ENCODE data around the gene ATF2. TPM values are rescaled to one million over a fixed set of nuclear protein-coding genes. Genes with fewer than 3 reads are reported as not detected.

Gene ATF2
- total and polyA plus RNA-seq, 2 of the 13 experiments (the other 11 are each of a cell fraction or from before 2014, with no cell fraction given) = 91.6 to 95.1 TPM

DNA sequence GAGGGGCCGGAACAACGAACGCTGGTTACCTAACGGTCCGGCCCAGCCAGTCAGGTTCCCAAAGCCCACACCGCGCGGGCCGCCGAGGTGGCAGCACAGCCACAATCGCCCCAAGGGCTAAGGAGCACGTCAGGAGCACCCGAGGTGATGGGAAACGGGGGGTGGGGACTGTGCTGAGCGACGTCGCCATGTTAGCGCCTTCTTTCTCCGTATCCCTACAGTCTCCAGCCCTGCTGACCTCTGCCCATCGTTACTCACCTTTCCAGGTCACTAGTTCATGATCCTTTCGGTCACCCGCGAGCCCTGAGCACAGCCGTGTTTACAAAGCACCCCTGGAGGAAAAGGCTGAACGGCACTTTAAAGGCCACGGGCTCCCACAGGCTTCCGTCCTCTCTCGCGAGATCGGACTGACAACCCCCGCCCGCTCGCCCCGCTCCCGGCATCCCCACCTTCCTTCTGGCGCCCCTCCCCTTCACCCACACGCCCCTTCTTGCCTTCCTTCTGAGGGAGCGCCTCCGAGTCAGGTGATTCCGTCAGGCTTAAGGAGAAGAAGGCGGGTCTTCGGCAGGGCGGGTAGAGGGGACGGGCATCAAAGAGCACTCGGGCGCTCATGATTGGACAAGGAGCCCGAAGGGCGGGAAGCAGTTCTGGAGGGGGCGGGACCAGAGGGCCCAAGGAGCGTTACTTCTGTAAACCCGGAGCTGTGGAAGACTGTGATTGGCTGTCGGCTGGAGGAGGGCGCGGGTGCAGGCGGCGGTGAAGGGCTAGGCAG lies at the start of gene ATF2 (continued):
- TF ChIP-seq ZNF460 (CRISPR knock-in tag; IDR thresholded peaks at IDR 0.05; ENCODE audit: borderline replicate concordance) = no peak
- peak; percentile 87 for TF ChIP-seq TFAP4 (IDR thresholded peaks at IDR 0.05; ENCODE audit: borderline replicate concordance, low read depth)
- TF ChIP-seq MLX (CRISPR knock-in tag; IDR thresholded peaks at IDR 0.05) = no peak; the same call in 1 of the 2 replicates
- TF ChIP-seq WIZ (CRISPR knock-in tag; IDR thresholded peaks at IDR 0.05) = no peak
- TF ChIP-seq HOXA9 (CRISPR knock-in tag; IDR thresholded peaks at IDR 0.05; ENCODE audit: borderline replicate concordance) = peak; percentile 18; the same call in 1 of the 2 replicates
- TF ChIP-seq CBX5 (CRISPR knock-in tag; IDR thresholded peaks at IDR 0.05; ENCODE audit: borderline replicate concordance) = 0 out of 2 replicates have a peak, but pooled peaks have one; percentile 89
- no peak for TF ChIP-seq SYNCRIP (IDR thresholded peaks at IDR 0.05; ENCODE audit: insufficient read depth, low read depth, low read length)
- peak; percentile 89 for TF ChIP-seq RFXAP (CRISPR knock-in tag; IDR thresholded peaks at IDR 0.05; ENCODE audit: borderline replicate concordance)
- peak; percentile 94 for TF ChIP-seq ARID2 (CRISPR knock-in tag; IDR thresholded peaks at IDR 0.05; ENCODE audit: borderline replicate concordance)
- TF ChIP-seq ZNF615 (CRISPR knock-in tag; IDR thresholded peaks at IDR 0.05; ENCODE audit: borderline replicate concordance) = no peak
- TF ChIP-seq, protein P1, sequence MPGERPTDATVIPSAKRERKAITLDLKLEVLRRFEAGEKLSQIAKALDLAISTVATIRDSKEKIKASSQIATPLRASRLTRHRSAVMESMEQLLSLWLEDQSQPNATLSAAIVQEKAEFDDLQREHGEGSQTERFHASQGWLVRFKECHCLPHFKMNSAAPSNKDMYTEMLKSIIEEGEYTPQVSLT (CRISPR knock-in tag; IDR thresholded peaks at IDR 0.05; ENCODE audit: borderline replicate concordance, low read depth) = no peak
- peak; percentile 93 for TF ChIP-seq FOXC1 (CRISPR knock-in tag; IDR thresholded peaks at IDR 0.05; ENCODE audit: borderline replicate concordance)
- TF ChIP-seq ZBTB14 (CRISPR knock-in tag; IDR thresholded peaks at IDR 0.05) = no peak; the same call in 1 of the 2 replicates
- TF ChIP-seq ZNF180 (CRISPR knock-in tag; IDR thresholded peaks at IDR 0.05; ENCODE audit: borderline replicate concordance, low read depth) = no peak; the same call in 1 of the 2 replicates
- TF ChIP-seq PAWR (CRISPR knock-in tag; IDR thresholded peaks at IDR 0.05; ENCODE audit: borderline replicate concordance) = peak; percentile 67; the same call in 1 of the 2 replicates
- peak; percentile 76 for TF ChIP-seq ERF (CRISPR knock-in tag; IDR thresholded peaks at IDR 0.05)
- peak; percentile 40; the same call in 1 of the 2 replicates for TF ChIP-seq RFX5 (IDR thresholded peaks at IDR 0.05; ENCODE audit: low read depth, low read length)
- no peak for TF ChIP-seq XBP1 (CRISPR knock-in tag; IDR thresholded peaks at IDR 0.05)
- TF ChIP-seq KDM3A (CRISPR knock-in tag; IDR thresholded peaks at IDR 0.05; ENCODE audit: low read depth) = 0 out of 2 replicates have a peak, but pooled peaks have one; percentile 32
- peak; percentile 93 for TF ChIP-seq ZNF781 (CRISPR knock-in tag; IDR thresholded peaks at IDR 0.05; ENCODE audit: borderline replicate concordance, not compliant biosample characterization)
- TF ChIP-seq TFDP1 (CRISPR knock-in tag; IDR thresholded peaks at IDR 0.05; ENCODE audit: borderline replicate concordance) = peak; percentile 64
- TF ChIP-seq SNRNP70 (IDR thresholded peaks at IDR 0.05; ENCODE audit: low read depth, low read length) = no peak
- peak; percentile 64; the same call in 1 of the 2 replicates for TF ChIP-seq GPN1 (CRISPR knock-in tag; IDR thresholded peaks at IDR 0.05; ENCODE audit: borderline replicate concordance)
- TF ChIP-seq TAF1 (CRISPR knock-in tag; IDR thresholded peaks at IDR 0.05) = peak; percentile 91

Data from HepG2 (cell line).